NCI-H2081 treated with DMSO at 0.1 percent for 48 hours (cell line): ENCODE results near the gene TP53I11.

ENCODE experiments used
- DNase-seq: peaks from one replicate; lab custom pipeline; 2025; lab: John Stamatoyannopoulos, UW

TP53I11 gene

GRCh38 chr11:44939673-44940395, 10.8 kb downstream of the TP53I11 start:
- no peak for DNase-seq

- DNase-seq: no peak
These were observed 12.5 kb downstream of the TP53I11 start for GRCh38 chr11:44938066-44938691.

GRCh38 chr11:44936951-44937543, 13.6 kb downstream of the TP53I11 start:
- no peak for DNase-seq

GRCh38 chr11:44936525-44936924, 14.2 kb downstream of the TP53I11 start:
- DNase-seq: peak; percentile 51

- DNase-seq: no peak
These were observed 15.9 kb downstream of the TP53I11 start for GRCh38 chr11:44934735-44935250.

GRCh38 chr11:44934110-44934509, 16.6 kb downstream of the TP53I11 start:
- DNase-seq: no peak

GRCh38 chr11:44931466-44931865, 19.2 kb downstream of the TP53I11 start:
- no peak for DNase-seq

GRCh38 chr11:44930588-44931302, 19.9 kb downstream of the TP53I11 start:
- no peak for DNase-seq

GRCh38 chr11:44928816-44929215, 21.9 kb downstream of the TP53I11 start:
- no peak for DNase-seq

- no peak for DNase-seq
These were observed 22.5 kb downstream of the TP53I11 start for GRCh38 chr11:44928144-44928543.

- DNase-seq: peak; percentile 40
These were observed 23.5 kb downstream of the TP53I11 start for GRCh38 chr11:44927174-44927661.

GRCh38 chr11:44926036-44926435, 24.6 kb downstream of the TP53I11 start:
- DNase-seq: no peak

GRCh38 chr11:44923806-44924205, 26.9 kb downstream of the TP53I11 start:
- no peak for DNase-seq

- DNase-seq: no peak
These were observed 27.6 kb downstream of the TP53I11 start for GRCh38 chr11:44923115-44923514.

GRCh38 chr11:44920451-44920850, 30.2 kb downstream of the TP53I11 start:
- DNase-seq: no peak

- DNase-seq: no peak
These were observed 32.9 kb downstream of the TP53I11 start for GRCh38 chr11:44917741-44918140.

GRCh38 chr11:44916801-44917385, 33.8 kb downstream of the TP53I11 start:
- no peak for DNase-seq

- no peak for DNase-seq
These were observed 34.4 kb downstream of the TP53I11 start for GRCh38 chr11:44916331-44916730.

GRCh38 chr11:44915621-44916020, 35.1 kb downstream of the TP53I11 start:
- DNase-seq: no peak

- DNase-seq: no peak
These were observed 35.7 kb downstream of the TP53I11 start for GRCh38 chr11:44915004-44915403.

GRCh38 chr11:44914105-44914504, 36.6 kb downstream of the TP53I11 start:
- DNase-seq: no peak

GRCh38 chr11:44913502-44913901, 37.2 kb downstream of the TP53I11 start:
- DNase-seq: no peak
